Calu3 (cell line): ENCODE data around the gene ASB13. TPM values are rescaled to one million over a fixed set of nuclear protein-coding genes. Genes with fewer than 3 reads are reported as not detected.

Experiments
- BruUV-seq: library from RNA; stranded (reverse); fragments of 400-500 nt; replicated peaks from 2 replicates; lab custom pipeline; 2021; lab: Mats Ljungman, UMichigan
- CTCF ChIA-PET: fragments of 300-600 bp; sonication (Branson Sonifier 250); formaldehyde crosslinking; loops from one replicate; lab custom pipeline; 2022; ENCODE audit warnings: antibody characterized with exemption; lab: Charles Lee
- DNase-seq: peaks from one replicate; pipeline ENCODE4 v3.0.0; 2022
- H3K27ac Mint-ChIP-seq: one replicate; pipeline ENCODE4 v1.8.0; 2022; ENCODE audit warnings: mixed read lengths; ENCODE audit not compliant: unreplicated experiment
- H3K27me3 Mint-ChIP-seq: one replicate; pipeline ENCODE4 v1.8.0; 2022; ENCODE audit warnings: mixed read lengths; ENCODE audit not compliant: unreplicated experiment
- H3K36me3 Mint-ChIP-seq: one replicate; pipeline ENCODE4 v1.8.0; 2022; ENCODE audit warnings: mild to moderate bottlenecking, moderate library complexity, mixed read lengths; ENCODE audit not compliant: insufficient read depth, unreplicated experiment
- H3K4me1 Mint-ChIP-seq: one replicate; pipeline ENCODE4 v1.8.0; 2022; ENCODE audit warnings: mild to moderate bottlenecking, low read depth, mixed read lengths; ENCODE audit not compliant: unreplicated experiment
- H3K4me3 Mint-ChIP-seq: one replicate; pipeline ENCODE4 v1.8.0; 2022; ENCODE audit warnings: mild to moderate bottlenecking, low read depth, moderate library complexity, mixed read lengths; ENCODE audit not compliant: unreplicated experiment
- H3K9me3 Mint-ChIP-seq: one replicate; pipeline ENCODE4 v1.8.0; 2022; ENCODE audit warnings: low read depth, mixed read lengths; ENCODE audit not compliant: unreplicated experiment
- intact Hi-C: fragments of 100-400 bp; cut with micrococcal nuclease; formaldehyde crosslinking; loops from one replicate; pipeline ENCODE4 v1.10.0; 2022; ENCODE audit not compliant: unreplicated experiment
- total RNA-seq: library from RNA; stranded (reverse); gene quantifications from 2 replicates; pipeline ENCODE4 v1.2.3, GENCODE V29; 2022
- TF ChIP-seq, protein P1 (sequence below): fragments of 200-600 bp; IDR thresholded peaks from one replicate; pipeline ENCODE4 v1.8.0; 2022; ENCODE audit warnings: antibody characterized with exemption; ENCODE audit not compliant: unreplicated experiment

The ASB13 gene
- total RNA-seq, 1 experiment from 2014 or later: 21.6 TPM

DNA sequence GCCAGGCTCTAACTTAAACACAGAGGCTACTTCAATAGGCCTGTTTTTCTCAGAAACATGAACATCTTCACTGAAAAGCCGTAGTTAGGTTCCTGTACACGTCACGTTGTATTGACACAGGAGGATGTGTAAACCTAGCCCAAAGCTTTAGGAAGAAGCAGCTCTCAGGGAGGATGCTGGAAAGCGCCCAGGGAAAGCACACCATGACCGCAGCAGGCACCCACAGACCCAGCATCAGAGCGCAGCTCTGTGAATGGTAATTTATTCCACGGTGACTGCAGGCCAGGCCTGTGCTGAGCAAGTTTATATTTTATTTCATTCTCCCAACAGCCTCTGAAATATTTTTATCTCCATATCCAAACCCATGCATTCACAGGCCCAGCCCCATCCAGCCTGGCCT lies 51.1 kb downstream of the ASB13 start:
- no peak overlapping the region for H3K27ac Mint-ChIP-seq
- DNase-seq: no peak
- intact Hi-C loops: no loop called here

DNA sequence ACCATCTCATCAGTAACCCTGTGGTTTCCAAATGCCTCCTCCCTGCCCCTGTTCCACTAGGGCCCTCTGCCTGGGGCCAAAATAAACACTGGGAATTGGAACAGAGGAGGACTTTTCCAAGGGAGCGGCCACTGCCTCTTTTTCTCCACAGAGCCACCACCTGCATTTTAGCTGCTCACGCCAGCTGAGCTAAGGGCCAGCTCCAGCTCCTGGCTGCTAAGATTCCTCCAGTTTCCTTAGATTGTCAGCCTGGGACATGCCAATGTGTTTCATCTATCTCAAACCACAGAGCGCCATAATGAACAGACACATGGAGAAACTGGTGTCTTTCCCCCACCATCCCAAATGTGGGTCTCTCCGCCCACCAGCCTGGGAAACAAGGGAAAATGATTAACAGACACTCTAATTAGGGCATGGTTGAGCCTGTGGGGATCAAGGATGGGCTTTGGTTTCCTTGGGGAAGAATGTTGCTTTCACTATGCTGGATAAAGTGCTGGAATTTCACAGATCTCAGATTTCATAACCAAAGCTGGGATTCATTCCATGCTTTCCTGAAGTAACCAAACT lies 52.2 kb downstream of the ASB13 start:
- no peak overlapping the region for H3K27ac Mint-ChIP-seq
- intact Hi-C loops: no loop called here
- H3K9me3 Mint-ChIP-seq: no peaks in the 10 kb centered on the region
- peaks cover 5% of the 10 kb centered on the region for H3K36me3 Mint-ChIP-seq
- H3K4me1 Mint-ChIP-seq: peaks cover 28% of the 10 kb centered on the region
- DNase-seq: no peak
- no peaks in the 10 kb centered on the region for H3K27me3 Mint-ChIP-seq
- no TSS peak for BruUV-seq
- CTCF ChIA-PET: interaction anchor here (1.0 to 1.9 kb wide), 2 partner anchors 8 to 11 kb away, joined by 3 to 7 read pairs; no protein-coding TSS in a partner anchor
- no peak overlapping the region for H3K4me3 Mint-ChIP-seq
- TF ChIP-seq, protein P1, sequence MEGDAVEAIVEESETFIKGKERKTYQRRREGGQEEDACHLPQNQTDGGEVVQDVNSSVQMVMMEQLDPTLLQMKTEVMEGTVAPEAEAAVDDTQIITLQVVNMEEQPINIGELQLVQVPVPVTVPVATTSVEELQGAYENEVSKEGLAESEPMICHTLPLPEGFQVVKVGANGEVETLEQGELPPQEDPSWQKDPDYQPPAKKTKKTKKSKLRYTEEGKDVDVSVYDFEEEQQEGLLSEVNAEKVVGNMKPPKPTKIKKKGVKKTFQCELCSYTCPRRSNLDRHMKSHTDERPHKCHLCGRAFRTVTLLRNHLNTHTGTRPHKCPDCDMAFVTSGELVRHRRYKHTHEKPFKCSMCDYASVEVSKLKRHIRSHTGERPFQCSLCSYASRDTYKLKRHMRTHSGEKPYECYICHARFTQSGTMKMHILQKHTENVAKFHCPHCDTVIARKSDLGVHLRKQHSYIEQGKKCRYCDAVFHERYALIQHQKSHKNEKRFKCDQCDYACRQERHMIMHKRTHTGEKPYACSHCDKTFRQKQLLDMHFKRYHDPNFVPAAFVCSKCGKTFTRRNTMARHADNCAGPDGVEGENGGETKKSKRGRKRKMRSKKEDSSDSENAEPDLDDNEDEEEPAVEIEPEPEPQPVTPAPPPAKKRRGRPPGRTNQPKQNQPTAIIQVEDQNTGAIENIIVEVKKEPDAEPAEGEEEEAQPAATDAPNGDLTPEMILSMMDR: no peak

More for the DNA sequence above, 51.1 kb downstream of the ASB13 start:
- Mint-ChIP-seq H3K27me3 (no peaks in the 10 kb centered on the region), H3K4me1 (peaks cover 18% of the 10 kb centered on the region), H3K4me3 (no peak overlapping the region), H3K9me3 (no peaks in the 10 kb centered on the region), H3K36me3 (peaks cover 5% of the 10 kb centered on the region)
- no TSS peak for BruUV-seq
- CTCF ChIA-PET: interaction anchor here (0.9 kb wide), 1 partner anchor 147 kb away, joined by 3 read pairs; no protein-coding TSS in a partner anchor
- TF ChIP-seq, protein P1: no peak

DNA sequence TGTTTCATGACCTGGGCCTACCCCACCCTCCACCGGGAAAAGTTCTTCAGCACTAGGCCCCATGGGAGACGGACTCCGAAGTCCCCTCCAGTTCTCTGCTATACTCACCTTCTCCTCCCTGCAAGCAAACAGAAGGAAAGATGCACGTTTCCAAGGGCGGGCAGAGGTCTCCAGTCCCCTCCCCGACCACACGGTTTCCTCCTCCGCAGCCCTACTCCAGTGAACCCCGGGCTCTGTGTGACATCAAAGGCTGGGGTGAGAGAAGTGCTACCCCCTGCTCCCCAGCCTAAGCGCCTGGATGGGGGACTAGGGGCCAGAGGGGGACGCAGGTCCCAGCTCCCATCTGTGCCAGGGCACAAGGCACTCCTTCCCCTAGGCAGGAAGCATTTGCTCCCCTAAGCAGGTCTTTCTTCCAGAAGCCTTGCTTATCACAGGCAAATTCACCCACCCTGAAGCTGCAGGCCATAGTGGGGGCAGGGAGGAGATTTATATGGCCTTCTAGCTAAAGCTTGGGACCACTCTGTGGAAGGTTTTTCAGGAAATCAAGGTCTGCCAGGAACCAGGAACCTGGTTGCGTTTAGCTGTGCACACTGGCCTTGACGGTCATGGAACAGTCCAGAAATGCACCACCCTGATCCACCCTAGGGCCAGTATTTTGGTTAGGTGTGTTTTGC lies 52.8 kb downstream of the ASB13 start:
- DNase-seq: no peak
- H3K4me1 Mint-ChIP-seq: peaks cover 30% of the 10 kb centered on the region
- intact Hi-C loops: no loop called here
- peaks cover 5% of the 10 kb centered on the region for H3K36me3 Mint-ChIP-seq
- H3K9me3 Mint-ChIP-seq: no peaks in the 10 kb centered on the region
- H3K27me3 Mint-ChIP-seq: no peaks in the 10 kb centered on the region
- no TSS peak for BruUV-seq
- H3K4me3 Mint-ChIP-seq: no peak overlapping the region
- CTCF ChIA-PET: interaction anchor here (1.0 to 1.9 kb wide), 2 partner anchors 9 to 10 kb away, joined by 3 to 7 read pairs; no protein-coding TSS in a partner anchor
- H3K27ac Mint-ChIP-seq: no peak overlapping the region
- TF ChIP-seq, protein P1: no peak

DNA sequence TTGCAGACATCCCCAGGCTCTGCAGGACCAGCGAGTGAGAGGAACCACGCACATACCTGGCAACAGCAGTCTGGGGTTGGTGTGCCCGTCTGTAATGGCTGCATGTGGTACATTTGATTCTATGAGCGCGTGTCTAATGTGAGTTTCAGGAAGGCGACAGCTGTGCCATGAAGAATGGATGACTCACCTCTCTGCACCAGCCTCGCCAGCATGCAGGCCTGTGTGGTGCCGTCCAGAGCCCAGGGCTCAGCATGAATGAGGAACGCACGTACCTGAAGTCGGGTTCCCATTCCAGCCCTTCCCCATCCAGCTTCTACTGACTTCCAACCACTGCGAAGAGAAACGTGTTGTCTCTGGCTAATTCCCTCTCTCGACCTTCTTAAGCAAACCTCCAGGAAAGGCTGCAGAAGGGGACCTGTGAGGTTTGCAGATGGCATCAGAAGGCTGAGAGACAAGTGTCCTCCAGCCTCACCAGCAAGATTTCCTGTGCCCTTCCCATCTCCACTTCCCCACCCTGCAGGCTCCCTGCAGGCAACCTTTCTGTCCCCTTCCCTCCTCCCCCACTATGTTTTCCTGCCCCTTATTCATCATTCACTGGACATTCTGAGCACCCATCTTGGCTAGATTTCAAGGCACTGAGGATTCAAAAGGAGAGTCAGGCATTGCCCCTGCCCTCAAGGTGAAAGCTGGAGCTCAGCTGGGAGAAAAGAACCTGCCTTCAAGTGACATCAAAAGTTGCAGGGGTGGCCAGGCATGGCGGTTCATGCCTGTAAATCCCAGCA lies 54.3 kb downstream of the ASB13 start:
- Mint-ChIP-seq H3K4me3 (no peak overlapping the region), H3K27ac (peak overlapping the region; percentile 36), H3K36me3 (peaks cover 5% of the 10 kb centered on the region), H3K27me3 (no peaks in the 10 kb centered on the region), H3K9me3 (no peaks in the 10 kb centered on the region), H3K4me1 (peaks cover 35% of the 10 kb centered on the region)
- intact Hi-C loops: no loop called here
- no TSS peak for BruUV-seq
- TF ChIP-seq, protein P1: no peak
- CTCF ChIA-PET: no interaction called here
- peak; percentile 57 for DNase-seq
